NCI-H1694 treated with DMSO at 0.1 percent for 48 hours (cell line): Measurements from ENCODE around the gene MSH5.

Source experiments
- DNase-seq: peaks from one replicate; lab custom pipeline; 2025; lab: John Stamatoyannopoulos, UW

Gene MSH5

DNA sequence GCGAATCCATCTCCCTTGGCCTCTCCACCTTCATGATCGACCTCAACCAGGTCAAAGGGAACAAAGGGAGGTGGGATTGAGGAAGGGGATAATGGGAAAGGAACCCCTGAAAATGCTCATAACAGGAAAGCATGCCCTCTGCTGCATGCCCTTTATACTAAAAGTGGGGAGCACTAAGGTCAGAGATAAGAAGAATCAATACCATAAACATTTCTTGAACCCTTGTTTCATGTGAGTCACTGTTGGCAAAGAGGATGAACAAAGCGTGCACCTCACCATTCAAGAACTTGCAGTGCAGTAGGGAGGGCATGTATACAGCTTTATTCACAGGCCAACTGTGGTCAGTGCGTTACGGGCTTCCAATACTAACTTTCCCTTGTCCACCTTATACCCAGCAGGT, 21.0 kb downstream of the MSH5 start:
- no peak for DNase-seq

DNA sequence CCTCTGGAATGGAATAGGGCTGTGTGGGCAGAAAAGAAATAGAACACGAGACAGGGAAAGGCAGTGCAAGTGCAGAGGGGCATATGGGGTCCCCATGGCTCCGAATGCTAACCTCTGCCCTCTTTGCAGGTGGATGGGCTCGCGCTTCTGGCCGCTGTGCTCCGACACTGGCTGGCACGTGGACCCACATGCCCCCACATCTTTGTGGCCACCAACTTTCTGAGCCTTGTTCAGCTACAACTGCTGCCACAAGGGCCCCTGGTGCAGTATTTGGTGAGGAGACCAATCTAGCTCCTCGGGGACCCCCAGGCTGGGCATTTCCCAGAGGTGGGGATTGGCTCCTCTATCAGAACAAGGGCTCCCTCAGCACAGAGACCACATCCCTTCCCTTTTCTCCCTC, 21.5 kb downstream of the MSH5 start:
- DNase-seq: no peak

DNA sequence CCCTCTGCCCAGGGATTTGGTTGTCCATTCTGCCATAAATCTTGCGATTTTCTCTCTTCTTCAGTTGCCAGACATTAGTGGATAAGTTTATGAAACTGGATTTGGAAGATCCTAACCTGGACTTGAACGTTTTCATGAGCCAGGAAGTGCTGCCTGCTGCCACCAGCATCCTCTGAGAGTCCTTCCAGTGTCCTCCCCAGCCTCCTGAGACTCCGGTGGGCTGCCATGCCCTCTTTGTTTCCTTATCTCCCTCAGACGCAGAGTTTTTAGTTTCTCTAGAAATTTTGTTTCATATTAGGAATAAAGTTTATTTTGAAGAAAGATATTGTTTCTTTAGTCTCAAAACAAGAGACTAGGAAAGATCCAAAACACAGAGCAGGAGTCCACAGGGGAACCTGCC, 22.6 kb downstream of the MSH5 start, which contains the start of gene SAPCD1:
SAPCD1 (plus strand) TSS at position 301 of the 400 bp plus-strand sequence. CDS start 399 bp downstream, outside the sequence.
- no peak for DNase-seq

DNA sequence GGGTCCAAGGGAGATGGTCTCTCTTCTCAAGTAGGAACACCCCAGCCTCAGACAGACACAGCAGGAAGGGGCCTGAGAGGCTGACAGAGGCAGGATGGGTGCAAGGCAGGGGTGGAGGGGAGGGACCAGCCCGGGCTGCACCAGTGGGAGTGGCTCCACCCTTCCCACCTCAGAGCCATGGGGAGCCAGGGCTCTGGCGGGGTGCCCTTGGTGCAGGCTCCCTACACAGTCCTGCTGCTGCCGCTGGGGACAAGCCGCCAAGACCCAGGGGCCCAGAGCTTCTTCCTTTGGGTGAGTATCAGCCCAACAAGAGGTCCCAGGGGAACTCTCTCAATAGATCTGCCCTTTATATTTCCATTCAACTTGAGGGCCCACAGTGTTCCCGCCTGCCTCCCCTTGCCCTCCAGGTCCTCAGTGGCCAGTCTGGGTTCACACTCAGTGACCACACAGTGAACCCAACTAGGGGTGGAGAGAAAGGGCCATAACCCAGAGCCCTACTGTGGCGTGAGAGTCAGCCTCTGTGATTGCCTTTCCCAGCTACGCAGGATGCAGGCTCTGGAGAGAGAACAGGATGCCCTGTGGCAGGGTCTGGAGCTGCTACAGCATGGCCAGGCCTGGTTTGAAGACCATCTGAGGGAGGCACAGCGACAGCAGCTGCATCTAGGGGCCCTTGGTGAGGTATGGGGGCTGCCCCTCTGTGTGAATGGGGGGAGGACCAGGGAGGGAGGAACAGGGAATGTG, 23.2 kb downstream of the MSH5 start:
- no peak for DNase-seq

DNA sequence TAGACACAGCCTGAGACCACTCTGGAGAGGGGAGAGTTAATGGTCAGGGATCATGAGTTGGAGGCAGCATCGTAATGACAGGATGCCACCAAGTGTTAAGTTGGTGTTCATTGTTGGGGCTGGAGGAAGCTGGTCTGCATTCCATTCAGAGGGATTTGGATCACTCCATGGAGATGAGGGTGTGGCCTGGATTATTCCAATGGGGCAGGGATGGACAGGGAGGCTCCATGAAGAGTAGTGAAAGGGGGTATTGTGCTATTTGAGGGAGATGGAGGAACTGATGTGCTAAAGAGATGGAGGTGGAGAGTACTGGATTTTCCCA, 23.8 kb downstream of the MSH5 start:
- no peak for DNase-seq

DNA sequence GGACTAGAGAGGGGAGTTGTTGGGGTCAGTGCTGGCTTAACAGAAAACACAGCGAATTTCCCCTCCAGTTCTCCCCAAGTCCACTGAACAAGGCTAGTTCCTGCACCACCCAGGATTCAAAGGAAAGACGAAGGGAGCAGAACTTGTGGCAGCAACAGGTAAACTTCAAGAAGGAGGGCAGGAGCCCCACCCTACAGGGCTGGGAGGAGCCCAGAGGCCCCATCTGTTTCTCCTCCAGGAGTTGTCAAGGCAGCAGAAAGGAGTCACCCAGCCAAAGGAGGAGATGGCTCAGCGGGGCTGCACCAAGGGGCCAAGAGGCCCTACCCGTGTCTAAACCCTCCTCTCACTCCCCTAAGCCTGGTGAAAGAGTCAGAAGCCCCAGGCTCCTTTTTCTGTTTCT, 24.4 kb downstream of the MSH5 start:
- no peak for DNase-seq

DNA sequence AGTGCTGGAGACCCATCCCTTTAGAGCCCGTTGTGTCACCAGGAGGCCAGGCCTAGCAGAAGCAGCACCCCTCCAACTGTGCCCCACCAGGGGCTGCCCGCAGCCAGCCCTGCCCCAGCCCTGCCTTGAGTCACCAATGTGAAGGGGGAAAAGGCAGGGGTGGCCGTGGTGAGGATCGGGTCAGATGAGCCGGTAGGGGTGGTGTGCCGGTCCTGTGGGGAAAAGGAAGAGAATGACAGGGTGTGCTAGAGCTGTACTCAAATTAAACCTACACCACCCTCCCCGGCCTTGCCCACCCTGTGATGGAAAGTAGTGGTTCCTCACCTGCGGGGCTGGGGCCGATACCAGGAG, 25.7 kb downstream of the MSH5 start:
- DNase-seq: no peak

DNA sequence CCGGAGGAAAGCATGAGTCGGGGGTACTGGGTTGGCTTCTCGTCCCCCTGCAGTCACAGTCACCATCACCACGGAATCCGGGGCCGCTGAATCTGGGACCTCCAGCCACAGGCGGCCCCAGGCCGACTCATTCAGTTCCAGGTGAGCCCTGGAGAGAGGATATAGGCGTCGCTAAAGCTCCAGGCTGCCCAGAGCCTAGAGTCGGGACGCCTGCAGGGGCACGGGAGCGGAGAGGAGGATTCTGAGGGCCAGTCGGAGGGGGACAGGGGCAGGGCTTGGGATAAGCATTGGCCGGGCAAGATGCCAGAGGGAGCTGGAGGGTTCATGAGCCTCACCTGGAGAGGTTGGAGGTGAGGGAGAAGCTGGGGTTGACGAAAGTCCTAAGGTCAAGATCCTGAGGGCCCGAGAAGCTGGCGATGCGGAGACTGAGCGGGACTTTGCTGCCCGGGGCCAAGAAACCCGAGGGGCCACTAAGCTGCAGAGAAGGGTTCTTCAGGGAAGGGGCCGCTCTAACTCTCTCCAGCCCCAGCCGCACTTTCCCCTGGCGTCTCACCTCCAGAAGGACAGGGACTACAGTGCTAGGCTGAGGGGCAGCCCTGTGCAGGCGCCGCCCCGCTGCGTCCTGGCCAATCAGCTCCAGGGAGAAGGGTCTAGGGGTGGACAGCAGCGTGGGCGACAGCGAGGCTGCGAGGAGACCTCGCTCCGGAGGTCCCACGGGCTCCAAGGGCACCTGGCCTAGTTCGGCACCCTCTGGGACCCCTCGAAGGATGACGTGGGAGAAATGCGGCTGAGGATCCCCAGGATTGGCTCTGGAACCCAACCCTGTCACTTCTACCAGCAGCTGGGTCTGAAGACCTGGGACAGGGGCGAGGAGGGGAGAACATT, 26.3 kb downstream of the MSH5 start:
- no peak for DNase-seq

DNA sequence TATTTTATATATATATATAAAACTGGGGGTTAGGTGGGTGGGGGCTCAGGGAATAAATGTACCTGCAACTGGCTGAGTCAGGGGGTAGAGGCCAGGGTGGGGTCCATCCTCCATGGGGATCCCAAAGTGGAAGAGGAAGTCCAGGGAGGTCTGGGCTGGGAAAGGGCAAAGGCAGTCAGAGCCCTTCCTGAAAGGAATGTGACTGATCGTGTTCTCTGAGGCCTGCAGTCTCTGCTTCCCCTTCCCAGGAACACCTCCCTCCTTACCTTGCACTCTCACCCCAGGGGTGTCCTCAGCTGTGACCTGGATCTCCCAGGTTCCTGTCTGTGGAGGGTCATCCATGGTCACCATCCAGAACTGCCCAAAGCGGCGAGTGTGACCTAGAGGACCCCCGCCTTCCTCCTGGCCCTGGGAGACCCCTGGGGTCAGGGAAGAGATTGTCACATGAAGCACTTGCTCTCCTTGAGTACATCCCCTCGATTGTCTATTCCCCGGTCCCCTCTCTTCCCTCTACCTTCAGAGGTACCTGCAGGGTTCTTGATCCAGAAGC, 27.4 kb downstream of the MSH5 start:
- no peak for DNase-seq

DNA sequence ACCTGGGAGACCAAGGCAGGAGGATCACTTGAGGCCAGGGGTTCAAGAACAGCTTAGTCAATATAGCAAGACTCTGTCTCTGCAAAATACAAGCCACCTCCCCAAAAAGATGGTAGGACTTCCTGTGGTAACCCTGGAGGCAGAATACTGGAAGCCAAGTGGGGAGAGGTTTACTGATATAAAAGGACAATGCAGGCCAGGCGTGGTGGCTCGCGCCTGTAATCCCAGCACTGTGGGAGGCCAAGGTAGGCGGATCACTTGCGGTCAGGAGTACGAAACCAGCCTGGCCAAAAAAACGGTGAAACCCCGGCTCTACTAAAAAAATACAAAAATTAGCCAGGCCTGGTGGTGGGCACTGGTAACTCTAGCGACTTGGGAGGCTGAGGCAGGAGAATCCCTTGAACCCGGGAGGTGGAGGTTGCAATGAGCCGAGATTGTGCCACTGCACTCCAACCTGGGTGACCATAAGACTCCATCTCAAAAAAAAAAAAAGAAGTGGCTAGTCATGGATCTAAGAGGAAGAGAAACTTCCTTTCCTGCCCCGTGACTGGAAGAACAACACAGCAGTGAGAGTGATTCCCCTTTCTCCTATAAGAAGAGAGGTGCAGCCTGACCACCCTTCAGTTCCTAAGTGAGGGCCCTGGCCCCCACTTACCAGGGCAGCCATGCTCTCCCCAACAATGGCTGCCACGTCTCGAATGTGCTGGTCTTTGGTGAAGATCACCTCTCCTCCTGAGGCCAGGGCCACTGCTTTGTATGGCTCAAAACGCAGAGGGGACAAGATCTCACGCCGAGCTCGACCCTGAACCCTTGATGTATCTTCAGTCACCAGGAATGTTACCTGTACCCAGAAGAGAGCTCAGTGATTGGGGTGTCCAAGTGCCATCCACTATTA, 28.8 kb downstream of the MSH5 start:
- DNase-seq: no peak

DNA sequence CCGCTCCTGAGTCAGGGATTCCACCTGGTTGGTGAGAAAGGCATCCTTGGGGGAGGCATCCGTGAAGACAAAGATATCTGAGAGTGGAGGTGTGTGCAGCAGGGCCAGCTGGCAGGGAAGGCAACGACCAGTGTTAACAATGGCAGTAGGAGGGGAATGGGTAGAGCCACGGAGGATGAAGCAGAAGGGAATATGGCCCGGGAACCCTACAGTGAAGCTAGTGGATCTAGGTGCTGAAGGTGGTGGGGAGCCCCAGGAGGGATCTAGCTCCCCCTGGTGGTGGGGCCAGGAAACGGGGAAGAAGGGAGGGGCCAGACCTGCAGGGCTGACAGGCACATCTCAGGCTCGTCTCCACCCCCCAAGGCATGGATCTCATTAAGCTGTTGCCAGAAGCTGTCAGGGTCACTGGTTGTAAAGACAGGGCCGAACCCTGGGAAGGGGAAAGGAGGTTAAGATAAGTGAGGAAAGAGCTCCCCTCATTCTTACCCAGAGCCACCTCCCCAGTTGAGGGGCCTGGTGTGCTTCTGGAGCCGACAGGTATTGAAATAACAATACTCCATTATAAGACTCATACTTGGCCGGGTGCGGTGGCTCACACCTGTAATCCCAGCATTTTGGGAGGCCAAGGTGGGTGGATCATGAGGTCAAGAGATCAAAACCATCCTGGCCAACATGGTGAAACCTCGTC, 30.0 kb downstream of the MSH5 start:
- peak; percentile 21 for DNase-seq

DNA sequence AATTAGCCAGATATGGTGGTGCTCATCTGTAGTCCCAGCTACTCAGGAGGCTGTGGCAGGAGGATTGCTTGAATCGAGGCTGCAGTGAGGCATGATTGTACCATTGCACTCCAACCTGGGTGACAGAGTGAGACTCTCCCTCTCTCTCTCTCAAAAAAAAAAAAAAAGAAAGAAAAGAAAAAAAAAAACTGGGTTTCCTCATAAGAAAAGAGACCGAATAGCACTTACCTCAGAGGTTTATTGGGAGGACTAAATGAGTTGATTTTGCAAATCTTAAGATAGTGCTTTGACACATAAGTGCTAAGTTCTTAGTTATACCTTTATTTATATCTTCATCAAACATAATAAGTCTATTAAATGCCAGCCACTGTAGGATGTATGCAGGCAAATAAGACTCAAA, 31.1 kb downstream of the MSH5 start:
- no peak for DNase-seq

DNA sequence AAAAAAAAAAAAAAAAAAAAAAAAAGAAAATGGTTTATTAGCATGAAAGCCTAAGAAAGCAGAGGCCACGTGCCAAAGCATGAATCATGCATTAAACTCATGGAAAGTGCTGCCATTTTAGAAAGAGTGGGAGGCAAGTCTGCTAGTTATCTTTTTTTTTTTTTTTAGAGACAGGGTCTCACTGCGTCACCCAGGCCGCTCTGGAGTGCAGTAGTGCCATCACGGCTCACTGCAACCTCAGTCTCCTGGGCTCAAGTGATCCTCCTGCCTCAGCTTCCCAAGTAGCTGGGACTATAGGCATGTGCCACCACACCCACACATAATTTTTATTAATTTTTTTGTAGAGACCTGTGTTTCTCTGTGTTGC, 32.2 kb downstream of the MSH5 start:
- DNase-seq: no peak

DNA sequence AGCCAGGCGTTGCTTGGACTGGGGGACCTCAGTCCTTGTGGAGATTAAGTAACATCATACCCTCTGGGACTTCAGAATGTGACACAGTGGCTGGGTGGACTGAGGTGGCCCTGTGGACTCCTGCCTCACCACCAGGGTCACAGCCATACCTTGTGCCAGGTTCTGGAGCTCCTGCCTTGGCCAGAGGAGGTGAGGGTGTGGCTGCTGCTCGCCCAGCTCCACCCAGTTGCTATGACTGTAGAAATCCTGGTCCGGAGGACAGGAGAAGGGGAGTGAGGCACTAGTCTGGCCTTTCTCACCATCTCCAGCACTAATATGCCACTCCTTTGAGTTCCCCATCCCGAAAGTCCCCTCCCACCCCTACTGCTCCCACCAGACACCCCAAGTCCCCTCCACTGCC, 35.4 kb downstream of the MSH5 start:
- no peak for DNase-seq

DNA sequence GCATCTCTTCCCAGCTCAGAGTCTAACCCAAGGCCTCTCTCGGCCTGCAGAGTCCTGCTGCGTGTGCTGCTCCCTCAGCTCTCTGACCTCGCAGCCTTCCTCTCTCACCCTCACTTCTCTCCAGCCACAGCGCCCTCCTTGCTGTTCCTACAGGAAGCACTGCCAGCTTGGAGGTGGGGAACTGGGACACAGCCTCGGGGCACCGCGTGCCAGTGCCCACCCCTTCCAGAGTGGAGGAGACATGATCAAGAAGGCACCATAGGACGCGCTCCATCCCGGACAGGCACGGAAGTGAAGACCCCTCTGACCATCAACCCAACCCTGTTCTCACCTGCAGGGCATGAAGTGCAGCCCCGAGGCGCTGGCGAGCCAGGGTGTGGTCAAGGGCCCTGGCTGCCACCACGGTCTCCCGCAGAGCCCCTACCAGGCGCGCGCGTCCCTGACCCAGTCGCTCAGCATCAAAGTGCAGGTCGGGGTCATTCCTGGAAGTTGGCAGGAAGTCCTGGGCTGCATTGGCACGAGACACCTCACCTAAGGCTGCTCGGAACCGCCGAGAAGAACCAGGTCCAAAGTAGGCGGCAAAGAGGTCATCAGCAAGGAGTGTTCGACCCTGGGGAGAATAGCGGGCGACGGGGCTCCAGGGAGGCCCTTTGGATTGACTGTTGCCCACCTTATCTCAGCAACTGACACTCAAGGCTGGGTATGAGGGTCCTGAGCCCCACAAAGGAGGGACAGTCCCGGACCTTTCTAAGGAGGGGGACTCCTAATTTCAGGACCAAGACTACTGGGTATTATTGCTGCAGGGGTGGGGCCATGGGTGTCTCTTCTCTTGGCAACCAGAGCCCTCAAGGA, 36.1 kb downstream of the MSH5 start:
- no peak for DNase-seq

DNA sequence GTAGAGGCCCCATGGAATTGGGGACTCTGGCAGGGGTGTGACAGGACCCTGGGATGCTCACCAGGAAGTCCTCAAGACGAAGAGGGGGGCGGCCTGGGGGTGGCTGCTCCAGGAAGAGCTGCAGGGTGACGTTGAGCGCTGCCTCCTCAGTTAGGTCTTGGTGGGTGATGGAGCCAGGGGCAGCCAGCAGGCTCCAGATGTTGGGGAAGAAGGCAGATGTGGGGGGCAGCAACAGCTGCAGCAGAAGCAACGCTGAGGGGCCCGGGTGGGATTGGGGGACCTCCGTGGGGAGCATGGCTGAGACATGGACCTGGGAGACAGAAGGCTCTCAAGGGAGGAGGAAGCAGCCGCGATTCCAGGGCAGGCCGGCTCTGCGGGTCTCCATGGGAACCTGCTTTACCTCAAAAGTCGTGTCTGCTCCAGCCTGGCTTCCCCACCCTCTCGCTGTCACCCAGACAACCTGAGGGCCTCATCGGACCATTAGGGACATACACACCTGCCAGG, 36.7 kb downstream of the MSH5 start:
- DNase-seq: no peak

DNA sequence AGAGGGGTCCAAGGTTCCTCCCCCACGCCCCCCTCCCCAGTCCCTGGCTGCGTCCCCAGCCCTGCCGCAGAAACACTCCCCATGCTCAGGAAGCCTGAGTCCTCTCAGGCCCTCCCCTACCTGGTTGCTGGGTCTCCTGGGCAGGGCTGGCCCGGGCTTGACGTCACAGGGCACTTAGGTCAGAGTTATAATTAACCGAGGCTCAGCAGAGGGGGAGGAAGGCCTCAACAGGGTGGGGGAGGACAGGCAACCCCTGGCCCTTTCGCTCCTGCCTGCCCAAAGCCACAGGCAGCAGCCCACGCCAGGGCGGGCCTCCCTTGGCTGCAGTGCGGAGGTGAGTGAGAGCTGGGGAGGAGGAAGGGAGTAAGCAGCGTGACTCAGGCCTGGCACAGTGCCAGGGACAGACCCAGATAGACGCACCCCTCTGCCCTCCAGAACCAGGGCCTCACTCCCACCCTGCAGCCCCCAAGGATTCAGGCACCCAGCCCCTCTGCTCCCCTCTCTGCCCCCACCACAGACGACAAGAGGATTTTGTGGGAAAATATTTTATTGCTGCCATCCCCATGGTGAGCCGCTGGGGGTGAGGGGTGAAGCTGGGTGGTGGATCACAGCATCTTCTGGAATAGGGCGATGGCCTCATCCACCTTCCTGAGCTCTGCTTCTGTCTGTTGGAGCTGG, 37.3 kb downstream of the MSH5 start, which contains the start of gene VWA7:
VWA7 (minus strand) TSS at position 340 of the 678 bp plus-strand sequence. CDS start 549 bp downstream, outside the sequence.
- DNase-seq: no peak

DNA sequence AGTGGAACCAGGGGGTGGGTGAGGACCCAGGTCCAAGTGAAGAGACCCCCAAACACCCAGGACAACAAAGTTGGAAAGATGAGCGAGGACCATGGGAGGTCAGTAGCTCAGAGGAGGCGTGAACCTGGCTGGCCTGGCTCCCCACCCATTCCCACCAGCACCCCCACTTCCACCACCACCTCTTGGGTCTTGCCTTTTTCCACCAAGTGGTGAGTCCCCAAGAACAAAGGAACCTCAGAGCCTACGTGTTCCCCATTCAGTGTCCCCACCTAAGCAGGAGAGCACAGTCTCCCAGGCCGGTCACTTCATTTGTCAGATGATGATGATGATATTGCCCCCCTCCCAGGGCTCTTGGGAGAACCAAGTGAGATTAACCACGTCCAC, 37.9 kb downstream of the MSH5 start:
- no peak for DNase-seq

DNA sequence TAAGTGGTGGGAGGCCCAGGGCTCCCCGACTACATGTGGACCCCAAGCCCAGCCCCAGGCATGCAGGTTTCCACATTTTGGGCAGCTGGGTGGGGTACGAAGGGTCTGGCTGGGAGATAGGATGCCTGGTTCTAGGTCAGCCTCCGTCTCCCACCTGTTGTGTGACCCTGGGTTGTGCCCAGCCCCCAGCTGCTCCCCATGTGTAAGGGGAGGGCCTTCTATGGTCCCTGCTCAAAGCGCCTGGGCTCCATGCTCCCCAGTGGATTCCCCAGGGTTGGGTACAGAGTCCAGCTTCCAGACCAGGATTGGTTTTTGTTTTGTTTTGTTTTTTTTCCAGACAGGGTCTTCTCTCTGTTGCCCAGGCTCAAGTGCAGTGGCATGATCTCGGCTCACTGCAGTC, 38.4 kb downstream of the MSH5 start:
- no peak for DNase-seq
